GM23248 (cell line): ENCODE data around the gene RNF149. TPM values are rescaled to one million over a fixed set of nuclear protein-coding genes. Genes with fewer than 3 reads are reported as not detected.

Experiments
- DNase-seq: peaks from one replicate; pipeline ENCODE4 v3.0.0-alpha.2; 2015
- H2AFZ ChIP-seq: fragments of 200-600 bp; sonication (generic); 2 replicates; pipeline ENCODE4 v1.6.1; 2016; ENCODE audit warnings: antibody characterized with exemption
- H3F3A ChIP-seq: fragments of 200-600 bp; sonication (generic); 2 replicates; pipeline ENCODE4 v1.6.1; 2016; ENCODE audit warnings: mild to moderate bottlenecking, antibody characterized with exemption, mixed run types; ENCODE audit not compliant: insufficient read depth
- H3K27ac ChIP-seq: fragments of 200-600 bp; sonication (generic); 2 replicates; pipeline ENCODE4 v1.5.1; 2016; ENCODE audit warnings: mild to moderate bottlenecking
- H3K27me3 ChIP-seq: fragments of 200-600 bp; sonication (generic); replicated peaks from 2 replicates; pipeline ENCODE4 v1.6.1; 2016; ENCODE audit warnings: mild to moderate bottlenecking; ENCODE audit not compliant: insufficient read depth
- H3K36me3 ChIP-seq: fragments of 200-600 bp; sonication (generic); 2 replicates; pipeline ENCODE4 v1.6.1; 2016; ENCODE audit warnings: low read depth, mild to moderate bottlenecking
- H3K4me1 ChIP-seq: fragments of 200-600 bp; sonication (generic); 2 replicates; pipeline ENCODE4 v1.6.1; 2016; ENCODE audit warnings: mild to moderate bottlenecking; ENCODE audit not compliant: insufficient read depth
- H3K4me2 ChIP-seq: fragments of 200-600 bp; sonication (generic); one replicate; pipeline ENCODE4 v1.6.1; 2016; ENCODE audit warnings: mild to moderate bottlenecking; ENCODE audit not compliant: unreplicated experiment
- H3K4me3 ChIP-seq: fragments of 200-600 bp; sonication (generic); 2 replicates; pipeline ENCODE4 v1.5.1; 2016; ENCODE audit warnings: mild to moderate bottlenecking
- H3K79me2 ChIP-seq: fragments of 200-600 bp; sonication (generic); 2 replicates; pipeline ENCODE4 v1.6.1; 2016; ENCODE audit warnings: mild to moderate bottlenecking; ENCODE audit not compliant: insufficient read depth
- H3K9ac ChIP-seq: fragments of 200-600 bp; sonication (generic); 2 replicates; pipeline ENCODE4 v1.6.1; 2016; ENCODE audit warnings: mild to moderate bottlenecking
- H3K9me2 ChIP-seq: fragments of 200-600 bp; sonication (generic); 2 replicates; pipeline ENCODE4 v1.6.1; 2016; ENCODE audit warnings: mixed run types, mild to moderate bottlenecking, moderate library complexity; ENCODE audit not compliant: insufficient read depth
- H3K9me3 ChIP-seq: fragments of 200-600 bp; sonication (generic); one replicate; pipeline ENCODE4 v1.6.1; 2017; ENCODE audit warnings: low read depth
- H4K20me1 ChIP-seq: fragments of 200-600 bp; sonication (generic); 2 replicates; pipeline ENCODE4 v1.6.0; 2016; ENCODE audit not compliant: insufficient read depth
- EZH2 ChIP-seq: fragments of 200-600 bp; sonication (generic); IDR thresholded peaks from 2 replicates; pipeline ENCODE4 v1.6.1; 2018; ENCODE audit warnings: antibody characterized with exemption, mild to moderate bottlenecking; ENCODE audit not compliant: insufficient read depth, poor library complexity, severe bottlenecking
- EZH2phosphoT487 ChIP-seq: fragments of 200-600 bp; sonication (generic); IDR thresholded peaks from 2 replicates; pipeline ENCODE4 v1.6.1; 2018; ENCODE audit warnings: antibody characterized with exemption, moderate library complexity, mild to moderate bottlenecking, low read depth; ENCODE audit not compliant: insufficient read depth
- WGBS, 2 experiments: methylation state at CpG; one replicate each; pipeline ENCODE4 v1.1.6; 2015 to 2017; ENCODE audit warnings: low lambda C conversion rate in 2 of 2, low coverage in 1 of 2; ENCODE audit errors: missing lambda C conversion rate in 2 of 2; 5-methylcytosine and 5-hydroxymethylcytosine counted together
- in situ Hi-C: fragments of 300-500 bp; cut with MboI; formaldehyde crosslinking; loops from 2 replicates; pipeline ENCODE4 v1.15.0; 2020
- polyA plus RNA-seq: library from polyadenylated mRNA; unstranded; fragments of >200 nt; fragmentation: Nextera tagmentation; extraction: Ambion mirVana; gene quantifications from 2 replicates; pipeline ENCODE4 v1.2.1, GENCODE V29; 2016
- total RNA-seq: library from RNA; depleted of rRNA; stranded (reverse); fragments of >200 nt; shearing (Covaris generic); gene quantifications from 2 replicates; pipeline ENCODE4 v1.2.3, GENCODE V29; 2014

Gene RNF149
- total and polyA plus RNA-seq, 2 experiments from 2014 or later, result 51.9 to 58.1 TPM

DNA sequence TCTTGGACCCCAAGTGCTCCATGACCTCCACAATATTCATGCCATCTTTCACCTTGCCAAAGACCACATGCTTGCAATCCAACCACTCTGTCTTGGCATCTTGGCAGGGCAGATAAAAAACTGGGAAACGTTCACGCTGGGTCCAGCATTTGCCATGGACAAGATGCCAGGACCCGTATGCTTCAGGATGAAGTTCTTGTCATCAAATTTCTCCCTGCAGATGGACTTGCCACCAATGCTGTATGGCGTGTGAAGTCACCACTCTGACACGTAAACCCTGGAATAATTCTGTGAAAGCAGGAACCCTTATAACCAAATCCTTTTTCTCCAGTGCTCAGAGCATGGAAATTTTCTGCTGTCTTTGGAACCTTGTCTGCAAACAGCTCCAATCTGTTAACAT is 34.4 kb downstream of the RNF149 start:
- 81 to 85% methylated on average over 5 of the region's 5 CpGs for WGBS, 2 experiments
- Histone ChIP-seq H3K4me2 (no peak overlapping the region), H3K9me3 (no peaks in the 10 kb centered on the region), H3K27ac (no peak overlapping the region), H3K27me3 (no peaks in the 10 kb centered on the region), H3K4me3 (no peak overlapping the region), H3K36me3 (peaks cover 70% of the 10 kb centered on the region), H4K20me1 (no peaks in the 10 kb centered on the region), H3K9ac (no peak overlapping the region), H3K4me1 (no peaks in the 10 kb centered on the region), H2AFZ (no peak overlapping the region), H3K9me2 (no peaks in the 10 kb centered on the region), H3F3A (peaks cover 33% of the 10 kb centered on the region), H3K79me2 (peaks cover 26% of the 10 kb centered on the region)
- in situ Hi-C loops, result no loop called here
- no peak for TF ChIP-seq EZH2
- TF ChIP-seq EZH2phosphoT487, result no peak
- no peak for DNase-seq

DNA sequence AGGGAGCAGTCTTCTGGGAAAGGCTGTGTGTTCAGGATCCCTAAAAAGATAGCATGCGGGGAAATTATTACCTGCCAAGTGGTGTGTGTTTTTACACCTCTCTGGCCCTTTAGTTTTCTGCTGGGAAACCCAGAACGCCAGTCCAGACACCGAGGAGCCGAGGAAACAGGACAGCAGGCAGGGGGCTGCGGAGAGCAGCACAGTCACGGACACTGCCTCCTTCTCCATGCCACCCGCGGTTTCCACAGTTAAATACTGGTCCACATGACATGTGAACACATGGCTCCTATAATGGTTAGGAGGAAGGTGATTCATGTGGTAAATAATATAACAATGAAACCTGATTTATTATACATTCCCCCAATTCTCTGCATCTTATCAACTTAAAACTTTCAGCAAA is 35.4 kb downstream of the RNF149 start:
- in situ Hi-C loops, result no loop called here
- H3K36me3 ChIP-seq, result peaks cover 79% of the 10 kb centered on the region
- no peaks in the 10 kb centered on the region for H3K9me2 ChIP-seq

DNA sequence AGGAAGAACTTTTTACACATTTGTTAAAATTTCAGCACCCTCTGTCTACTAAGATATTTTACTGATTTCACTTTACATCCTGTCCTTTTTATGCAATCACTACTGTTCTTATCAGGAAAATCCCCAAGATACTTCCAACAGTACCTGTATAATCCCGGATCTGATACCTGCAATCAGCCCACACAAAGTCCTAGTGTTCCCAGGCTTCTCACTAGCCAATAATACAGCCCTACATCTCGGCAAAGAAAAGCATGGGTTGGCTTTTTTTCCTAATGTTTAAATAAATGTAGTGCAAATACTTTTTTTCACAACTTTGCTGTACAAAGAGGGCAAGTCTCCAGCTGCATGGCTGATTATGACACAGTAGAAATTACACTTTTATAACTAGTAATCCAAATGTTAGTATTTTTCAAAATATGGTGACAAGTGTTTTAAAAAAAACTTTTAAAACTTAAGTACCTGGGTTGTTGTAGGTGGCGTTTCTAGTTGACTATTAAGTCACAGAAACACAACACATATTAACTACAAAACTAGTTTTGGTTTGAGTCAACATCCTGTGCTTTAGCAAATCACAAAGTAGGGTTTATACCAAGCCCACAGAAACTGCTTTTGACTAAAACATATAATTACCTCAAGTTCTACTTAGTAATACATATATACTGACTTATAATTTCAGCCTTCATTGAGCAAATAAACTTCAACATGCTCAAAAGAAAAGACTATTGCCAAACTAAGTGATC is 36.3 kb downstream of the RNF149 start:
- peaks cover 72% of the 10 kb centered on the region for H3K36me3 ChIP-seq
- H3K9me2 ChIP-seq, result no peaks in the 10 kb centered on the region
- H3F3A ChIP-seq, result peaks cover 42% of the 10 kb centered on the region
- H2AFZ ChIP-seq, result no peak overlapping the region
- no peak overlapping the region for H3K4me3 ChIP-seq
- no peak overlapping the region for H3K27ac ChIP-seq
- in situ Hi-C loops, result no loop called here
- no peaks in the 10 kb centered on the region for H3K9me3 ChIP-seq
- TF ChIP-seq EZH2phosphoT487 (no peak), EZH2 (no peak)
- 68% methylated on average over 3 of the region's 3 CpGs for WGBS, 2 experiments
- no peaks in the 10 kb centered on the region for H3K4me1 ChIP-seq
- peaks cover 22% of the 10 kb centered on the region; the same call in 1 of the 2 replicates for H3K79me2 ChIP-seq
- H3K4me2 ChIP-seq, result no peak overlapping the region
- DNase-seq, result no peak
- no peak overlapping the region for H3K9ac ChIP-seq
- H4K20me1 ChIP-seq, result no peaks in the 10 kb centered on the region
- no peaks in the 10 kb centered on the region for H3K27me3 ChIP-seq

More for the DNA sequence above, 35.4 kb downstream of the RNF149 start:
- TF ChIP-seq EZH2phosphoT487 (no peak), EZH2 (no peak)
- no peak overlapping the region for H3K4me3 ChIP-seq
- peaks cover 39% of the 10 kb centered on the region for H3F3A ChIP-seq
- H3K4me2 ChIP-seq, result no peak overlapping the region
- H3K27me3 ChIP-seq, result no peaks in the 10 kb centered on the region
- no peak overlapping the region for H3K9ac ChIP-seq
- H3K79me2 ChIP-seq, result peaks cover 28% of the 10 kb centered on the region; the same call in 1 of the 2 replicates
- no peak overlapping the region for H3K27ac ChIP-seq
- no peaks in the 10 kb centered on the region for H3K9me3 ChIP-seq
- no peak for DNase-seq
- no peaks in the 10 kb centered on the region for H3K4me1 ChIP-seq
- H4K20me1 ChIP-seq, result no peaks in the 10 kb centered on the region
- H2AFZ ChIP-seq, result no peak overlapping the region
- 87 to 88% methylated on average over 8 of the region's 8 CpGs for WGBS, 2 experiments

DNA sequence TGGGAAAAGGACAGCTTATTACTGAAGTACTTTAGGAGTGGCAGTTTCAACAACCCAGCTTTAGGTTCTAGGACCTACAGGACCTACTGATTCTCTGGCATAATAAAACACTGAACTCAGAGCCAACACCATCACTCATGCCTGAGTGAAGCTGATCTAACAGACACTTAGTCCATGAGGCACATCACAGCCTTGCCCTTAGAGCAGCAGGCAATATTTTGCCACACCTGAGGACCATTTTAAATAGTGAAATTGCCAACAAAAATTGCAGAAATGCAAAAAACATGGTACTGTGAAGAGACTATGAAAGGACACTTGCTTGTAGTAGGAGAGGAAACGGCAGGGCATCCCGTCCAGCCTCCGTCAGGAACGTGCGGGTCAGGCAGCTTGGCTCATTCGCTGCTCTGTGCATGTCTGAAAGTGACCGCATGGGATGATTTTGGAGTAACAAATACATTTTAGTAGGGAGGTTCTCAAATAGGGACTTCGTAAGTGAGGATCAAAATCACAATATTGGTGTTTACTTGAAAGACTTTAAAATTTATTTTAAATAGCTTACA is 37.7 kb downstream of the RNF149 start:
- no peaks in the 10 kb centered on the region for H3K4me1 ChIP-seq
- no peaks in the 10 kb centered on the region for H3K27me3 ChIP-seq
- peaks cover 46% of the 10 kb centered on the region for H3F3A ChIP-seq
- H3K9ac ChIP-seq, result no peak overlapping the region
- no peaks in the 10 kb centered on the region for H3K9me3 ChIP-seq
- H3K27ac ChIP-seq, result no peak overlapping the region
- H2AFZ ChIP-seq, result no peak overlapping the region
- peaks cover 63% of the 10 kb centered on the region for H3K36me3 ChIP-seq
- DNase-seq, result no peak
- no peaks in the 10 kb centered on the region for H4K20me1 ChIP-seq
- in situ Hi-C loops, result no loop called here
- H3K4me2 ChIP-seq, result no peak overlapping the region
- 93 to 94% methylated on average over 8 of the region's 8 CpGs for WGBS, 2 experiments
- TF ChIP-seq EZH2 (no peak), EZH2phosphoT487 (no peak)
- H3K9me2 ChIP-seq, result no peaks in the 10 kb centered on the region
- H3K4me3 ChIP-seq, result no peak overlapping the region
- 0 out of 2 replicates have a peak, but pooled peaks cover 20% of the 10 kb centered on the region for H3K79me2 ChIP-seq
